ENCODE measurements around the gene ADAM11. TPM values are rescaled to one million over a fixed set of nuclear protein-coding genes. Genes with fewer than 3 reads are reported as not detected.
A peak's percentile ranks its signal among the peaks of the same experiment; 100 is the strongest.

The ADAM11 gene
- total RNA-seq, 2 donors from 2014 or later = 0.41 to 5.7 TPM

DNA sequence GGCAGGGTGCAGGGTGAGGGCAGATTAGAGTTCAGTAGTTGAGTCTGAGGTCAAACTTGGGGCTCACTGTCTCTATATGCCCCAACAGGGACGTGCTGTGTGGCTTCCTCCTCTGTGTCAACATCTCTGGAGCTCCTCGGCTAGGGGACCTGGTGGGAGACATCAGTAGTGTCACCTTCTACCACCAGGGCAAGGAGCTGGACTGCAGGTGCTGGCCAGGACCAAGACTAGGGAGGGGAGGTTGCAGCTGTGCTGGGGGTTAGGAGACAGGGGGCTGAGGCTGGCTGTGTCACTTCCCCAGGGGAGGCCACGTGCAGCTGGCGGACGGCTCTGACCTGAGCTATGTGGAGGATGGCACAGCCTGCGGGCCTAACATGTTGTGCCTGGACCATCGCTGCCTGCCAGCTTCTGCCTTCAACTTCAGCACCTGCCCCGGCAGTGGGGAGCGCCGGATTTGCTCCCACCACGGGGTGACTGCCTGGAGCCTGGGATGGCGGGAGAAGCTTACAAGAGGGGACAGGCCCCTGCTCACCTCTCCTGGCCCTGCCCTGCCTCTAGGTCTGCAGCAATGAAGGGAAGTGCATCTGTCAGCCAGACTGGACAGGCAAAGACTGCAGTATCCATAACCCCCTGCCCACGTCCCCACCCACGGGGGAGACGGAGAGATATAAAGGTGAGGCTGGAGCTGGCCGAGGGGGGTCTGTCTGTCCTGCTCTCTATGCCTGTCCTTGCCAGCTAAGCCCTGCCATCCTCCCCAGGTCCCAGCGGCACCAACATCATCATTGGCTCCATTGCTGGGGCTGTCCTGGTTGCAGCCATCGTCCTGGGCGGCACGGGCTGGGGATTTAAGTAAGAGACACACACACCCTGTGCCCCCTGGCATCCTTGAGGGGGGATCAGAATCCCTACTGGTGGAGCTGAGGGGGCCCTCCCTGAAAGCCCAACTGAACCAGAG lies 18.9 kb downstream of the ADAM11 start:
- Histone ChIP-seq H3K9me3 (no peaks in the 10 kb centered on the region), H3K27ac (no peak overlapping the region), H3K4me1 (ENCODE audit: control insufficient read depth in 1 of 2, low read depth in 2 of 2) (peaks cover 3 to 40% of the 10 kb centered on the region in 2 donors), H3K27me3 (replicated peaks; ENCODE audit: insufficient read depth) (no peaks in the 10 kb centered on the region), H3K36me3 (no peaks in the 10 kb centered on the region), H3K4me3 (no peak overlapping the region)
- TF ChIP-seq, protein P1, sequence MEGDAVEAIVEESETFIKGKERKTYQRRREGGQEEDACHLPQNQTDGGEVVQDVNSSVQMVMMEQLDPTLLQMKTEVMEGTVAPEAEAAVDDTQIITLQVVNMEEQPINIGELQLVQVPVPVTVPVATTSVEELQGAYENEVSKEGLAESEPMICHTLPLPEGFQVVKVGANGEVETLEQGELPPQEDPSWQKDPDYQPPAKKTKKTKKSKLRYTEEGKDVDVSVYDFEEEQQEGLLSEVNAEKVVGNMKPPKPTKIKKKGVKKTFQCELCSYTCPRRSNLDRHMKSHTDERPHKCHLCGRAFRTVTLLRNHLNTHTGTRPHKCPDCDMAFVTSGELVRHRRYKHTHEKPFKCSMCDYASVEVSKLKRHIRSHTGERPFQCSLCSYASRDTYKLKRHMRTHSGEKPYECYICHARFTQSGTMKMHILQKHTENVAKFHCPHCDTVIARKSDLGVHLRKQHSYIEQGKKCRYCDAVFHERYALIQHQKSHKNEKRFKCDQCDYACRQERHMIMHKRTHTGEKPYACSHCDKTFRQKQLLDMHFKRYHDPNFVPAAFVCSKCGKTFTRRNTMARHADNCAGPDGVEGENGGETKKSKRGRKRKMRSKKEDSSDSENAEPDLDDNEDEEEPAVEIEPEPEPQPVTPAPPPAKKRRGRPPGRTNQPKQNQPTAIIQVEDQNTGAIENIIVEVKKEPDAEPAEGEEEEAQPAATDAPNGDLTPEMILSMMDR (IDR thresholded peaks at IDR 0.05) = no peak
- ATAC-seq (ENCODE audit: insufficient number of reproducible peaks, low FRiP score, low read depth) (no peak), DNase-seq (ENCODE audit: low spot score) (no peak)

DNA sequence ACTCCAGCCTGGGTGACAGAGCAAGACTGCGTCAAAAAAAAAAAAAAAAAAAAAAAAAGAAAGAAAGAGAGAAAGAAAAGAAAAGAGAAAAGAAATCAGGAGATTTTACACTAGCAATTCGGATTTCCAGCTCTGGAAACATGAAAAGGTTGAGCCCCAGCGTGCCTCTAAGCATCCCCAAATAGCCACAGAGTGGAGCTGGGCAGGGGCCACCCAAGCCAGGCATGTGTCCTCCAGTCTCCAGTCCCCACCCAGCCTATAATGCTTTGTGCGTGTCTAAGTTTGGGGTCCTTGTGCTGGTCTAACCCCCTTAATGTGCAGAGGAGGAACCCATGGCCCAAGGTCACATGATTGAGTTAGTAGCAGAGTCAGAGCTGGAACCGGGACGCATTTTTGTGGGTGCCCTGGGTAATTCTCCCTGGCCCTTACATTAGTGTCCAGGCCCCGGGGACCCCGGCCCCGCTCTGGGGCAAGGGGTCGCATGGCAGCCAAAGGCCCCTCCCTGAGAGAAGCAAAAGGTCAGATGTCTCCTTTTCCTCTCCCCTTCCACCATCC lies 19.9 kb downstream of the ADAM11 start:
- no peak for ATAC-seq (ENCODE audit: insufficient number of reproducible peaks, low FRiP score, low read depth)
- peaks cover 3 to 47% of the 10 kb centered on the region in 2 donors for H3K4me1 ChIP-seq (ENCODE audit: control insufficient read depth in 1 of 2, low read depth in 2 of 2)
- no peaks in the 10 kb centered on the region for H3K27me3 ChIP-seq (replicated peaks; ENCODE audit: insufficient read depth)
- no peak for DNase-seq (ENCODE audit: low spot score)
- no peaks in the 10 kb centered on the region for H3K9me3 ChIP-seq
- no peaks in the 10 kb centered on the region for H3K36me3 ChIP-seq
- TF ChIP-seq, protein P1 (IDR thresholded peaks at IDR 0.05) = no peak
- H3K27ac ChIP-seq = no peak overlapping the region
- H3K4me3 ChIP-seq = peak overlapping the region; percentile 70

DNA sequence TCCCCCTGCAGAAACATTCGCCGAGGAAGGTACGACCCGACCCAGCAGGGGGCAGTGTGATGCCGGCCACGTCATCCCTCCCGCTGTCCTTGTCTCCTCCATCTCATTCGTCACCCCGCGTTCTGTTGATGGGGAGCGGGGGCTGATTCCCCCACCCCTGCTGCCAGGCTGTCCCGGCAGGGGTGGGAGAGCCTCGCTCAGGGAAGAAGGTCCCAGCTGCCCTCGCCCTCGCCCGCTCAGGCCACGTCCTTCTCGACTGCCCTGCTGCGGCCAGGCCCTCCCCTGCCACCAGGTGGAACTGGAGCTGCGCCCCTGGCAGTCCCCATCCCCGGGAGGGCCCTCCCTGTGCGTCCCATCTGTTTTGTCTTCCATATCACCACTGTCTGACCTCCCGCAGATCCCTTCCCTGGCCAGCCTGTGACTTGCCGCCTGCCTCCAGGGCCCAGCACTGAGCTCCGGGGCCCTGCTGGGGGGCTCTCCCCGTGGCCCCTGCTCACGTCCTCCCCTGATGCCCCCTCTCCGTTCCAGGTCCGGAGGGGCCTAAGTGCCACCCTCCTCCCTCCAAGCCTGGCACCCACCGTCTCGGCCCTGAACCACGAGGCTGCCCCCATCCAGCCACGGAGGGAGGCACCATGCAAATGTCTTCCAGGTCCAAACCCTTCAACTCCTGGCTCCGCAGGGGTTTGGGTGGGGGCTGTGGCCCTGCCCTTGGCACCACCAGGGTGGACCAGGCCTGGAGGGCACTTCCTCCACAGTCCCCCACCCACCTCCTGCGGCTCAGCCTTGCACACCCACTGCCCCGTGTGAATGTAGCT lies 20.6 kb downstream of the ADAM11 start:
- Histone ChIP-seq H3K27ac (peak overlapping the region in 1 of 2 donors; percentile 5), H3K4me3 (peak overlapping the region; percentile 70)
- TF ChIP-seq, protein P1 (IDR thresholded peaks at IDR 0.05) = peak; percentile 91

DNA sequence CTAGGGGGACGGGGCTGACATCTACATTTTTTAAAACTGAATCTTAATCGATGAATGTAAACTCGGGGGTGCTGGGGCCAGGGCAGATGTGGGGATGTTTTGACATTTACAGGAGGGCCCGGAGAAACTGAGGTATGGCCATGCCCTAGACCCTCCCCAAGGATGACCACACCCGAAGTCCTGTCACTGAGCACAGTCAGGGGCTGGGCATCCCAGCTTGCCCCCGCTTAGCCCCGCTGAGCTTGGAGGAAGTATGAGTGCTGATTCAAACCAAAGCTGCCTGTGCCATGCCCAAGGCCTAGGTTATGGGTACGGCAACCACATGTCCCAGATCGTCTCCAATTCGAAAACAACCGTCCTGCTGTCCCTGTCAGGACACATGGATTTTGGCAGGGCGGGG lies 21.4 kb downstream of the ADAM11 start:
- TF ChIP-seq, protein P1 (IDR thresholded peaks at IDR 0.05) = no peak
- Histone ChIP-seq H3K4me3 (no peak overlapping the region), H3K36me3 (no peaks in the 10 kb centered on the region), H3K27me3 (replicated peaks; ENCODE audit: insufficient read depth) (no peaks in the 10 kb centered on the region), H3K4me1 (ENCODE audit: control insufficient read depth in 1 of 2, low read depth in 2 of 2) (peaks cover 3 to 44% of the 10 kb centered on the region in 2 donors), H3K9me3 (no peaks in the 10 kb centered on the region), H3K27ac (no peak overlapping the region)
- DNase-seq (ENCODE audit: low spot score) (no peak), ATAC-seq (ENCODE audit: insufficient number of reproducible peaks, low FRiP score, low read depth) (no peak)

More for the DNA sequence above, 20.6 kb downstream of the ADAM11 start:
- Histone ChIP-seq H3K36me3 (no peaks in the 10 kb centered on the region), H3K27me3 (replicated peaks; ENCODE audit: insufficient read depth) (no peaks in the 10 kb centered on the region), H3K4me1 (ENCODE audit: control insufficient read depth in 1 of 2, low read depth in 2 of 2) (peaks cover 3 to 47% of the 10 kb centered on the region in 2 donors), H3K9me3 (no peaks in the 10 kb centered on the region)
- DNase-seq (ENCODE audit: low spot score) (no peak), ATAC-seq (ENCODE audit: insufficient number of reproducible peaks, low FRiP score, low read depth) (no peak)

Measured in thoracic aorta (tissue), 2 donors.